Muscle layer of duodenum (tissue), 2 donors: ENCODE data around the gene FBXL13.
"Not testable (repeated sequence)": the region's sequence is repeated elsewhere in the genome, so short reads cannot be mapped to it uniquely, and the experiment has no call there.

Experiments
- H3K27ac ChIP-seq: one replicate; pipeline ENCODE4 v1.7.0; 2013; ENCODE audit warnings: mild to moderate bottlenecking, low read length
- H3K27me3 ChIP-seq: one replicate; pipeline ENCODE4 v1.7.0; 2013; ENCODE audit warnings: low read depth, mild to moderate bottlenecking, control low read depth, low read length
- H3K36me3 ChIP-seq, 2 donors: one replicate each; pipeline ENCODE4 v1.7.0; 2013; ENCODE audit warnings: low read length in 2 of 2, control low read depth in 1 of 2, mild to moderate bottlenecking in 1 of 2; ENCODE audit not compliant: insufficient read depth in 2 of 2, control insufficient read depth in 1 of 2
- H3K4me1 ChIP-seq, 2 donors: one replicate each; pipeline ENCODE4 v1.7.0; 2013; ENCODE audit warnings: low read length in 2 of 2, mild to moderate bottlenecking in 2 of 2, control low read depth in 1 of 2, moderate library complexity in 1 of 2; ENCODE audit not compliant: insufficient read depth in 2 of 2, control insufficient read depth in 1 of 2
- H3K4me3 ChIP-seq, 2 donors: one replicate each; pipeline ENCODE4 v1.7.0; 2013; ENCODE audit warnings: low read length in 2 of 2, low read depth in 1 of 2, mild to moderate bottlenecking in 1 of 2
- H3K9me3 ChIP-seq, 2 donors: one replicate each; pipeline ENCODE4 v1.7.0; 2013; ENCODE audit warnings: low read length in 2 of 2, control low read depth in 1 of 2, mild to moderate bottlenecking in 1 of 2; ENCODE audit not compliant: control insufficient read depth in 1 of 2
- donor health status: healthy.

Gene FBXL13

GRCh38 chr7:102842284-102842683, 232.3 kb downstream of the FBXL13 start:
- Histone ChIP-seq H3K4me1 (no peaks in the 10 kb centered on the region), H3K9me3 (no peaks in the 10 kb centered on the region), H3K27ac (no peak overlapping the region), H3K27me3 (no peaks in the 10 kb centered on the region), H3K36me3 (no peaks in the 10 kb centered on the region), H3K4me3 (no peak overlapping the region)

GRCh38 chr7:102841290-102841689, 233.3 kb downstream of the FBXL13 start:
- Histone ChIP-seq H3K27me3 (no peaks in the 10 kb centered on the region), H3K4me1 (no peaks in the 10 kb centered on the region), H3K36me3 (no peaks in the 10 kb centered on the region), H3K9me3 (no peaks in the 10 kb centered on the region), H3K27ac (no peak overlapping the region), H3K4me3 (no peak overlapping the region)

GRCh38 chr7:102840404-102840803, 234.2 kb downstream of the FBXL13 start:
- H3K27me3 ChIP-seq: no peaks in the 10 kb centered on the region
- H3K36me3 ChIP-seq: no peaks in the 10 kb centered on the region
- no peak overlapping the region for H3K27ac ChIP-seq
- no peaks in the 10 kb centered on the region for H3K9me3 ChIP-seq
- no peak overlapping the region for H3K4me3 ChIP-seq
- H3K4me1 ChIP-seq: no peaks in the 10 kb centered on the region

GRCh38 chr7:102838572-102839101, 236.0 kb downstream of the FBXL13 start:
- not testable (repeated sequence) for H3K4me1 ChIP-seq, H3K4me3 ChIP-seq, H3K9me3 ChIP-seq, H3K36me3 ChIP-seq, H3K27ac ChIP-seq, H3K27me3 ChIP-seq

GRCh38 chr7:102837802-102838201, 236.8 kb downstream of the FBXL13 start:
- H3K4me1 ChIP-seq: no peaks in the 10 kb centered on the region
- no peaks in the 10 kb centered on the region for H3K9me3 ChIP-seq
- no peaks in the 10 kb centered on the region for H3K27me3 ChIP-seq
- H3K36me3 ChIP-seq: no peaks in the 10 kb centered on the region
- H3K27ac ChIP-seq: no peak overlapping the region
- H3K4me3 ChIP-seq: no peak overlapping the region

GRCh38 chr7:102836977-102837376, 237.6 kb downstream of the FBXL13 start:
- H3K27ac ChIP-seq: no peak overlapping the region
- no peak overlapping the region for H3K4me3 ChIP-seq
- no peaks in the 10 kb centered on the region for H3K27me3 ChIP-seq
- no peaks in the 10 kb centered on the region for H3K36me3 ChIP-seq
- no peaks in the 10 kb centered on the region for H3K4me1 ChIP-seq
- no peaks in the 10 kb centered on the region for H3K9me3 ChIP-seq

GRCh38 chr7:102836191-102836919, 238.2 kb downstream of the FBXL13 start:
- no peak overlapping the region for H3K4me3 ChIP-seq
- no peaks in the 10 kb centered on the region for H3K36me3 ChIP-seq
- no peaks in the 10 kb centered on the region for H3K9me3 ChIP-seq
- no peak overlapping the region for H3K27ac ChIP-seq
- no peaks in the 10 kb centered on the region for H3K4me1 ChIP-seq
- no peaks in the 10 kb centered on the region for H3K27me3 ChIP-seq

GRCh38 chr7:102834999-102835398, 239.6 kb downstream of the FBXL13 start:
- Histone ChIP-seq H3K27me3 (no peaks in the 10 kb centered on the region), H3K4me3 (no peak overlapping the region), H3K36me3 (peaks cover 0 to 2% of the 10 kb centered on the region in 2 donors), H3K4me1 (no peaks in the 10 kb centered on the region), H3K27ac (no peak overlapping the region), H3K9me3 (no peaks in the 10 kb centered on the region)

- no peak overlapping the region for H3K4me3 ChIP-seq
- no peak overlapping the region for H3K27ac ChIP-seq
- no peaks in the 10 kb centered on the region for H3K27me3 ChIP-seq
- H3K4me1 ChIP-seq: no peaks in the 10 kb centered on the region
- no peaks in the 10 kb centered on the region for H3K9me3 ChIP-seq
- H3K36me3 ChIP-seq: peaks cover 0 to 5% of the 10 kb centered on the region in 2 donors
Observed at GRCh38 chr7:102834466-102834865, 240.1 kb downstream of the FBXL13 start.

- no peaks in the 10 kb centered on the region for H3K9me3 ChIP-seq
- peaks cover 4 to 11% of the 10 kb centered on the region in 2 donors for H3K36me3 ChIP-seq
- no peaks in the 10 kb centered on the region for H3K27me3 ChIP-seq
- no peak overlapping the region for H3K27ac ChIP-seq
- no peaks in the 10 kb centered on the region for H3K4me1 ChIP-seq
- no peak overlapping the region for H3K4me3 ChIP-seq
Observed at GRCh38 chr7:102833343-102833742, 241.3 kb downstream of the FBXL13 start.

GRCh38 chr7:102832674-102833073, 241.9 kb downstream of the FBXL13 start:
- H3K27ac ChIP-seq: no peak overlapping the region
- H3K36me3 ChIP-seq: peaks cover 4 to 11% of the 10 kb centered on the region in 2 donors
- no peaks in the 10 kb centered on the region for H3K9me3 ChIP-seq
- no peaks in the 10 kb centered on the region for H3K27me3 ChIP-seq
- H3K4me3 ChIP-seq: no peak overlapping the region
- no peaks in the 10 kb centered on the region for H3K4me1 ChIP-seq

- Histone ChIP-seq H3K36me3 (peaks cover 8 to 19% of the 10 kb centered on the region in 2 donors), H3K27me3 (no peaks in the 10 kb centered on the region), H3K27ac (no peak overlapping the region), H3K9me3 (peaks cover 0 to 4% of the 10 kb centered on the region in 2 donors), H3K4me3 (no peak overlapping the region), H3K4me1 (no peaks in the 10 kb centered on the region)
Observed at GRCh38 chr7:102830197-102830596, 244.4 kb downstream of the FBXL13 start.
